BJ (cell line): Measurements from ENCODE around the gene FERMT1. TPM values are rescaled to one million over a fixed set of nuclear protein-coding genes. Genes with fewer than 3 reads are reported as not detected.

ENCODE experiments used
- CTCF ChIA-PET: fragments of 350-600 bp; formaldehyde crosslinking; extraction: SDS; loops from one replicate; lab custom pipeline; 2021; ENCODE audit warnings: antibody characterized with exemption, inconsistent platforms; lab: Yijun Ruan, JAX
- POLR2A ChIA-PET: fragments of 300-600 bp; sonication (Branson Sonifier 250); formaldehyde crosslinking; extraction: SDS; loops from one replicate; lab custom pipeline; 2021; ENCODE audit warnings: antibody characterized with exemption; lab: Charles Lee
- DNase-seq: peaks from one replicate; pipeline ENCODE4 v3.0.0-alpha.2; 2011; ENCODE audit warnings: low read depth
- H3K27me3 ChIP-seq: 2 replicates; pipeline ENCODE4 v1.6.0; 2011; ENCODE audit warnings: low read length; ENCODE audit not compliant: control insufficient read depth, insufficient read depth
- H3K36me3 ChIP-seq: 2 replicates; pipeline ENCODE4 v1.5.1; 2011; ENCODE audit warnings: low read length; ENCODE audit not compliant: control insufficient read depth, insufficient read depth
- H3K4me3 ChIP-seq: 2 replicates; pipeline ENCODE4 v1.5.1; 2011; ENCODE audit warnings: low read depth, mild to moderate bottlenecking, control low read depth, low read length
- polyA plus RNA-seq: library from polyadenylated mRNA; depleted of rRNA; stranded (reverse); fragments of >200 nt; gene quantifications from 2 replicates; pipeline ENCODE4 v1.2.3, GENCODE V29; 2011
- TF ChIP-seq, protein P1 (sequence below): IDR thresholded peaks from 2 replicates; pipeline ENCODE4 v1.5.1; 2011; ENCODE audit warnings: low read depth, mild to moderate bottlenecking, control low read depth, inconsistent platforms, low read length, moderate library complexity; ENCODE audit not compliant: insufficient read depth

Gene FERMT1
- polyA plus RNA-seq, 1 experiment, result 1.1 TPM

- POLR2A ChIA-PET, result no interaction called here
- CTCF ChIA-PET, result no interaction called here
- no peak for DNase-seq
- Histone ChIP-seq H3K36me3 (no peaks in the 10 kb centered on the region), H3K27me3 (no peaks in the 10 kb centered on the region), H3K4me3 (no peak overlapping the region)
- TF ChIP-seq, protein P1, sequence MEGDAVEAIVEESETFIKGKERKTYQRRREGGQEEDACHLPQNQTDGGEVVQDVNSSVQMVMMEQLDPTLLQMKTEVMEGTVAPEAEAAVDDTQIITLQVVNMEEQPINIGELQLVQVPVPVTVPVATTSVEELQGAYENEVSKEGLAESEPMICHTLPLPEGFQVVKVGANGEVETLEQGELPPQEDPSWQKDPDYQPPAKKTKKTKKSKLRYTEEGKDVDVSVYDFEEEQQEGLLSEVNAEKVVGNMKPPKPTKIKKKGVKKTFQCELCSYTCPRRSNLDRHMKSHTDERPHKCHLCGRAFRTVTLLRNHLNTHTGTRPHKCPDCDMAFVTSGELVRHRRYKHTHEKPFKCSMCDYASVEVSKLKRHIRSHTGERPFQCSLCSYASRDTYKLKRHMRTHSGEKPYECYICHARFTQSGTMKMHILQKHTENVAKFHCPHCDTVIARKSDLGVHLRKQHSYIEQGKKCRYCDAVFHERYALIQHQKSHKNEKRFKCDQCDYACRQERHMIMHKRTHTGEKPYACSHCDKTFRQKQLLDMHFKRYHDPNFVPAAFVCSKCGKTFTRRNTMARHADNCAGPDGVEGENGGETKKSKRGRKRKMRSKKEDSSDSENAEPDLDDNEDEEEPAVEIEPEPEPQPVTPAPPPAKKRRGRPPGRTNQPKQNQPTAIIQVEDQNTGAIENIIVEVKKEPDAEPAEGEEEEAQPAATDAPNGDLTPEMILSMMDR, result no peak
These were observed 14.5 kb downstream of the FERMT1 start for GRCh38 chr20:6108330-6108729.

DNA sequence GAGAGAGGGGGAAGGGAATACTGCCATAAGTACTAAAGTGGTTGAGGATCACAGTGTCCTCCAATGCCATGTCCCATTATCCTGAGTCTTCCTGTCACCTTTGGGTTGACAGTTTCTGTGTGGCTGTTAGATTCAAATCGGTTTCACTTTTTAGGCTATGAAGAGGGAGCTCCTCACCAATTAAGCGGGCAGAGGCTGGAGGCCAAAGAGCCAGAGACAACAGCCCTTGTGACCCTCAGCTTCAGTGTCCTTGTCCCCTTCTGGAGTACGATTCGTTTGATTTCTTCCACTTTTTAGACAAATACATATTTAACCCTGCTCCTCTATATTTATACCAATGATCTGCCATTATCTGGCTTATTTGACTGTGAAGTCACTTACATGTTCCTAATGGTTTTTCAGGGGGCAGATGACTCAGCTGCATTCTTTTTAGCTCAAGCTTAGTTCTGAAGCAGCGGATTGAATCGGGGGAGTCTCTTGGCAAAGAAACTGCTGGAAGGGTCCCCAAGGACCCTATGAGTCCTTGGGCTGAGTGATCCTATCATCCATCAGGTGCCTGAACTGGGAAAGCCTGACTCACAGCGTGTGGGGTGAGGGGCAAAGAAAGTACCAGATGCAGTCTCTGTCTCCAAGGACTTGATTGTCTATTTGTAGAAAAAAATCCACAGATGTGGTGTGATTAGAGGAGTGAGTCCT, 18.2 kb downstream of the FERMT1 start:
- ChIA-PET POLR2A (interaction anchor here (0.6 kb wide), 1 partner anchor 22 kb away, joined by 3 read pairs; no protein-coding TSS in a partner anchor), CTCF (no interaction called here)
- TF ChIP-seq, protein P1, result no peak
- DNase-seq, result no peak
- H3K36me3 ChIP-seq, result no peaks in the 10 kb centered on the region
- H3K27me3 ChIP-seq, result no peaks in the 10 kb centered on the region
- no peak overlapping the region for H3K4me3 ChIP-seq

DNA sequence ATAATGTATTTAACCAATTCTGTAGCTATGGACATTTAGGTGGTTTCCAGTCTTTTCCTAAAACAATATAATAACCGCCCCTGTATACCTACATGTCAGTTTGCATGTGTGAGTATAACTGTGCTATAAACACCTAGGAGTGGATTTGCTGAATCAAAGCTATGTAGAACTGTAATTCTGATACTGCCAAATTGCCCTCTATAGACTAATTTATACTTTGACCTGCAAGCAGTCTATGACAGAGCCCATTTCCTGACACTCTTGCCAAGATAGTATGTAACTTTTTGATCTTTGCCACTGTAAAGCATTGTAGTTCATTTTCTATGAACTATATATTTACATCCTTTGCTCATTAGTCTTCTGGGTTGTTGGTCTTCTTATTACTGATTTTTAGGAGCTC, 19.5 kb downstream of the FERMT1 start:
- Histone ChIP-seq H3K4me3 (no peak overlapping the region), H3K27me3 (no peaks in the 10 kb centered on the region), H3K36me3 (no peaks in the 10 kb centered on the region)
- ChIA-PET POLR2A (no interaction called here), CTCF (interaction anchor here (1.2 kb wide), 1 partner anchor 29 kb away, joined by 3 read pairs; no protein-coding TSS in a partner anchor)
- no peak for DNase-seq
- TF ChIP-seq, protein P1, result no peak

DNA sequence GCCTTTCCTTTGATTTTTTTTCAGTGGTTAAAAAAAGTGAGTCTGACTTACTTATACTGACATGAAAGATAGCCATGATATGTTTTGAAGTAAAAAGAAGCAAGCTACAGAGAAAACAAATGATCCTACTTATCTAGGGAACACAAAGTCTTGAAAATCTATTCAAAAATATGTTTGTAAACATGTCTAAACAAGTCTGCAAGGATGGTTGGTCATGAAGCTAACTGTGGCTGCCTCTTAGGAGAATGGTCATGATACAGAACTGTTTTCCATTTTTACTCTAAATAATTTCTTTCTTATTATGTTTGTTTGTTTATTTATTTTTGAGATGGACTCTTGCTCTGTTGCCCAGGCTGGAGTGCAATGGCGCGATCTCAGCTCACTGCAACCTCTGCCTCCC, 21.5 kb downstream of the FERMT1 start:
- ChIA-PET CTCF (no interaction called here), POLR2A (no interaction called here)
- no peak for DNase-seq
- TF ChIP-seq, protein P1, result no peak
- Histone ChIP-seq H3K27me3 (no peaks in the 10 kb centered on the region), H3K36me3 (no peaks in the 10 kb centered on the region), H3K4me3 (no peak overlapping the region)

DNA sequence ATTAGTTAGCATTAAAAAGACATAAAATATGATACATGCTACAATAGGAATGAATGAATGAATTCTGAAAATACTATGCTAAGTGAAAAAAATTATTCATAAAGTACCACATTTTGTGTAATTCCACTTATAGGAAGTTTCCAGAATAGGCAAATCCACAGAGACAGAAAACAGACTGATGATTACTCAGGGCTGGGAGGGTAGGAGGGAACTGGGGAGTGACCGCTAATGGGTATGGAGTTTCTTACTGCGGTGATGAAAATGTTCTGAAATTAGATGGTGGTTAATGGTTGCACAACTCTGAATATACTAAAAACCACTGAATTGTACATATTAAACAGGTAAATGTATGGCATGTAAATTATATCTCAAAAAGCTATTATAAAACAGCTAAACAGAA, 22.6 kb downstream of the FERMT1 start:
- H3K4me3 ChIP-seq, result no peak overlapping the region
- no peaks in the 10 kb centered on the region for H3K27me3 ChIP-seq
- TF ChIP-seq, protein P1, result no peak
- ChIA-PET CTCF (no interaction called here), POLR2A (no interaction called here)
- no peak for DNase-seq
- H3K36me3 ChIP-seq, result no peaks in the 10 kb centered on the region
